Stimulated activated naive CD4-positive, alpha-beta T cell treated with Interleukin-2 at 50 U/mL for 16 hours (primary cell): ENCODE results near the gene HOXD13.

ENCODE experiments used
- DNase-seq: peaks from one replicate; lab custom pipeline; 2025; lab: John Stamatoyannopoulos, UW

The HOXD13 gene

DNA sequence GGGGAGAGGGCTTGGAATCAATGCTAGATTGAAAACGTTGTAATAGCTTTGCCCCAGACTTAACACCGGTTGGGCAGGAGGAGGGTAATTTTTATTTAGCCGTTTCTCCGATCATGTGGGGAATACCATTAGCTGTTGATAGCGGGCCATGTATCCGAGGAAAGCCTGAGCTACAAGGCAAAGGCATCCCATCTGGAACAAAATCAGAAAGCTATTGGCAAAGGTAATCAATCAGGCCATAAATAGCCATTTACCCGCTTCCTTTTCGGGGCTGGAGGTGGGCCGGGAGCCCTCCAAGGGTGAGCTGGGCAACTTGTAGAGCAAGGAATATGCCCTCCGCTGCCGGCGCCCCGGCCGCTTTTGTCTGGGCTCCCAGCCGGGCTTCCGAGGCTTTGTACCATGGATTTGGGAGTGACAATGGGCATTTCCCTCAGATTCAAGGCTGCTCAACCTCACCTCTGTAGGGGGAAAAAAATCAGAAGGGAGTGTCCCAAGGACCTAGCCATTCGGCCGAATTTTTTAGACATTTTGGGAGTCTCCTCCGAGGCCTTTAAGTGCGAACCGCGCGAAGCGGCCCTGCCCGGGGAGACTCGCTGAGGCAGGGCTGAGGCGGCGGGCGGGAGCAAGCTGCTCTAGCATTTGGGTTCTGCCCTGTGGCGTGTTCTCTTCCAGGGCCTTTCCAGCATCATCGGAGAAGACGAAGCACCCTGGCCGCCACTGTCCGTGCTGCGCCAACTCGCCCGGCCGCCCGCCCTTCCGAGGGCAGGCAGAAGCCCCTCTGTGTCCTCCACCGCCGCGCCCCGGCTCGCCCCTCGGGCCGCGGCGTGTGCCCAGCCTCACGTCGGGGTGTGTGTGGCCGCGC lies 28.9 kb downstream of the HOXD13 start:
- no peak for DNase-seq

- DNase-seq: no peak
Measured at GRCh38 chr2:176122052-176122682, 29.6 kb downstream of the HOXD13 start.

DNA sequence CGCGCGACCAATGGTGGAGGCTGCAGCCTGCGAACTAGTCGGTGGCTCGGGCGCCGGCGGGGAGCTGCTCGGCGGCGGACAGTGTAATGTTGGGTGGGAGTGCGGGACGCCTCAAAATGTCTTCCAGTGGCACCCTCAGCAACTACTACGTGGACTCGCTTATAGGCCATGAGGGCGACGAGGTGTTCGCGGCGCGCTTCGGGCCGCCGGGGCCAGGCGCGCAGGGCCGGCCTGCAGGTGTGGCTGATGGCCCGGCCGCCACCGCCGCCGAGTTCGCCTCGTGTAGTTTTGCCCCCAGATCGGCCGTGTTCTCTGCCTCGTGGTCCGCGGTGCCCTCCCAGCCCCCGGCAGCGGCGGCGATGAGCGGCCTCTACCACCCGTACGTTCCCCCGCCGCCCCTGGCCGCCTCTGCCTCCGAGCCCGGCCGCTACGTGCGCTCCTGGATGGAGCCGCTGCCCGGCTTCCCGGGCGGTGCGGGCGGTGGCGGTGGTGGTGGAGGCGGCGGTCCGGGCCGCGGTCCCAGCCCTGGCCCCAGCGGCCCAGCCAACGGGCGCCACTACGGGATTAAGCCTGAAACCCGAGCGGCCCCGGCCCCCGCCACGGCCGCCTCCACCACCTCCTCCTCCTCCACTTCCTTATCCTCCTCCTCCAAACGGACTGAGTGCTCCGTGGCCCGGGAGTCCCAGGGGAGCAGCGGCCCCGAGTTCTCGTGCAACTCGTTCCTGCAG lies 30.3 kb downstream of the HOXD13 start, which contains the start of gene HOXD9:
Gene HOXD9 (plus strand): TSS at position 37 of the 728 bp plus-strand sequence. CDS start 50 bp downstream, at position 87.
- no peak for DNase-seq

DNA sequence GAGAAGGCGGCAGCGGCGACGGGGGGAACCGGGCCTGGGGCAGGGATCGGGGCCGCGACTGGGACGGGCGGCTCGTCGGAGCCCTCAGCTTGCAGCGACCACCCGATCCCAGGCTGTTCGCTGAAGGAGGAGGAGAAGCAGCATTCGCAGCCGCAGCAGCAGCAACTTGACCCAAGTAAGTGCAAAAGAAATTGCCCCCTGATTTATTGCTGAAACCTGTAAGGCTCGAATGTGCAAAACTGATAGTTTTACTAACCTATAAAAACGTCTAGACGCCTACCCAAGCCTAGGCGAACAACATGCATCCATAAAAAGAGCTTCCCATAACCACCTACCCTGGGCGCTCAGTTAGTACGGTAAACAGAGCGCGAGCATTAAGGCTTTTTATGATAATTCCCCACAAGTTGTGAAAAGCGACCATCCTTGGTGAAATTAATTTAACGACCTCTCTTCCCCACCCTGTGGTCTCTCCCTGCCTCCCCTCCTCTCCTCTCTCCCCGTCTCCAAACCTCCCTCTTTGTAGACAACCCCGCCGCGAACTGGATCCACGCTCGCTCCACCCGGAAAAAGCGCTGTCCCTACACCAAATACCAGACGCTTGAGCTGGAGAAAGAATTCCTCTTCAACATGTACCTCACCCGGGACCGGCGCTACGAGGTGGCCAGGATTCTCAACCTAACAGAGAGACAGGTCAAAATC lies 31.0 kb downstream of the HOXD13 start:
- DNase-seq: no peak

- no peak for DNase-seq
Measured at GRCh38 chr2:176124110-176124946, 31.8 kb downstream of the HOXD13 start.

DNA sequence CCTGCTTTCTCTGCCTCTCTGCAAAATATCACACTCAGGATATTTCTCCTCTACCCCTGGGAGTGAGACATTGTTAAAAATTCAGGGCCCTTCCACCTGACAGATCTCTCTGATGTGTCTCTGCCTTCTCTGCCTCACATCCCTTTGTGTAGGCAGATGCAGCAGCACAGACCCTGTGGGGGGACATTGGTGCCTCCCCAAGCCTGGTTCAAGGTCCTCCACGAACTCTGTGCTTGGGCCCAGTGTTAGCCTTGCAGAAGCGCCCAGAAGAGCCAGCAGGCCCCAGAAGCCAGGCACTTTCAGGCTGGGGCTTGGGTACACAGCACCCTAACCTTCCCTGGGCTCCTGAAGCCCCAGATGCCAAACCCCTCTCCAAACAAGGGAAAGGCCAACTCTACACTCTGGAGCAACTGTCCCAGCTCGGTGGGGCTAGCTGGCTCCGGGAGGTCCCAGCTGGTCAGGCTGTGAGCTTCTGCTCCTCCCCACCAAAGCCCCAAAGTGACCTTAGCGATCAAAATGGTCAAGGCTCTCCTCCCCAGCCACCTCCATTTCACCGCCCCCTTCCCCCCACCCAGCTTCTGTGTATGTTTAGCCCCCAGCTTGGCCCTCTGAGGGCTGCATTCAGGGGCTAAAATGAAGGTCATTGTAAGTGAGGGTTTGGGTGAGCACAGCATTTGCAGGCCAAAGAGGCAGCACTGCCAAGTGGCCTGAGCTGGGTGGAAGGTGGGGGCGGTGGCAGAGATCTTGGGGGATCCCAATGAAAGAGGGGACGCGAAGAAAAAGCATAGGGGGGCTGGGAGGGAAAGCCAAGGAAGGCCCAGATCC lies 32.6 kb downstream of the HOXD13 start:
- DNase-seq: no peak

GRCh38 chr2:176125772-176126054 lies 33.2 kb downstream of the HOXD13 start:
- no peak for DNase-seq

DNA sequence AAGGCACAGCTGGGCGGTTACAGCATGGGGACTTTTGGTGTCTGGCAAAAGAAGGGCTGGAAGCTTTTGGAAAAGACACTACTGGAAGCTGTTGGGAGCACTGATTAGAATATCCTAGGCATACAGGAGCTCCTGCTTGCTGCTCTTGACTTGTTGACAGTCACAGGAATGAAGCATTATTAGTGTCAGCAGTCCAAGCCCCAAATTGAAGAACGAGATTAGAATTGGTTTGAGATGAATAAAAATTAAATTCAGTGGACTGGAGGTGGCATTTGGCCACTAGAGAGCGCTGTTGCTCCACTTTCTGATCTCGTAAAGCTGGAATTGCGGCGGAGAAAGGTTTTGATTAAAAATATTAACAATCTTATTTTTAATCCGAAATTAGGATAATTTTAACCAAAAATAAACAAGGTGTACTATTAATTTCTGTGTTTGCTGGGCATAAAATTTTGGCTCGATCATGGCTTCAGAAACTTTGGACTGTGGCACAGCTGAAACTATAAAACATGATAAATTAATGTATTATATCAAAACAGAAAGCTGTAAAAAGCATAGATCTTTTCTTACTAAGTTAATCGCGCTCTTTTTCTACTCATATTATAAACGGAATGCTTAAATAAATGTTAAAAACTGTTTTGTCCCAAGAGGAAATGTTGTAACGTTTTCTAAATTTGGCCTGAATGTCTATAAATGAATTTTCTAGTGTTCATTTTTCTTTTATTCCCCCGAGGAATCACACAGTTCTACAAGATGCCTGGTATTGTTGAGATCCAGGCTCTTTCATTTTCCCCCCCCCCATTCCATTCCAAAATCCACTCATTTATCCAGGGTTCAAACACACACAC lies 34.6 kb downstream of the HOXD13 start:
- DNase-seq: peak; percentile 31

- no peak for DNase-seq
Measured at GRCh38 chr2:176127774-176128072, 35.2 kb downstream of the HOXD13 start.

- no peak for DNase-seq
Measured at GRCh38 chr2:176128172-176128981, 35.9 kb downstream of the HOXD13 start.

DNA sequence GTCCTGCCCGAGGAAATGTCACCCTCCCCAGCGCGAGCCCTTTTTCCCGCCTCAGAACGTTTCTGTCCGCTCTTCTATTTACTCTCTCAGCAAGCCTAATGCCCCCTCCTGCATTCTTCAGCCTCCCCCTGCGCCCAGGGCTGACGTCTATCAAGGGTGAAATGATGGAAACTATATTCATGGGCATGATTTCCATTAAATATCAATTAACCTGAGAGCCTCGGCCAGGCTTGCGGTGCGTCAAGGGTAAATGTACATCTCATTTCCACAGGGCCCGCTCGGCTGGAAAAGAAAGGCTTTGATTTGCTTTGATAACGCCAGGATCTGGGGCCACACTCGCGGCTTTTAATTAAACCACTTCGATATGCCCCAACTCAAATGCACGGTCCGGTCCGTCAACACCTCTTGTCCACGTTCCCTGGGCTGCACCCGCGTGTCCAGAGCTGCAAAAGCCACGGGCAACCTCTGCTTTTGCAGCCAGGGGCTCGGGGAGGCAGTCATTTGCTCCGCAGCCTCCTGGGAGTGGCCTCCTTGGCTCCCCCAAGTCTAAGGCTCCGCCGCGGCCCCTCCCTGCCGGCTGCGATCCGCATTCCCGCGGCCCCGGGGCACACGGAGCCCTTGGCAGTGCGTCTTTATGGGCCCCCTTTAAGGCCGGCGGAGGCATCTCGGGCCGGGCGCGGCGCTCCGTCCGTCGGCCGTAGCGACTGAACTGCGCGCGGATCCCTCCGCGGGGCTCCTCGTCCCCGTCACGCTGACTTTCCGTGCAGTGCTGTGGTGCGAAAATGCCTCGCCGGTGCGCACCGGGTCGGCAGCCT lies 36.7 kb downstream of the HOXD13 start, which contains the start of gene HOXD8:
Gene HOXD8 (plus strand): TSS at position 724 of the 815 bp plus-strand sequence. CDS start 662 bp downstream, outside the sequence.
- DNase-seq: no peak

GRCh38 chr2:176129813-176130146 lies 37.3 kb downstream of the HOXD13 start:
- DNase-seq: no peak

DNA sequence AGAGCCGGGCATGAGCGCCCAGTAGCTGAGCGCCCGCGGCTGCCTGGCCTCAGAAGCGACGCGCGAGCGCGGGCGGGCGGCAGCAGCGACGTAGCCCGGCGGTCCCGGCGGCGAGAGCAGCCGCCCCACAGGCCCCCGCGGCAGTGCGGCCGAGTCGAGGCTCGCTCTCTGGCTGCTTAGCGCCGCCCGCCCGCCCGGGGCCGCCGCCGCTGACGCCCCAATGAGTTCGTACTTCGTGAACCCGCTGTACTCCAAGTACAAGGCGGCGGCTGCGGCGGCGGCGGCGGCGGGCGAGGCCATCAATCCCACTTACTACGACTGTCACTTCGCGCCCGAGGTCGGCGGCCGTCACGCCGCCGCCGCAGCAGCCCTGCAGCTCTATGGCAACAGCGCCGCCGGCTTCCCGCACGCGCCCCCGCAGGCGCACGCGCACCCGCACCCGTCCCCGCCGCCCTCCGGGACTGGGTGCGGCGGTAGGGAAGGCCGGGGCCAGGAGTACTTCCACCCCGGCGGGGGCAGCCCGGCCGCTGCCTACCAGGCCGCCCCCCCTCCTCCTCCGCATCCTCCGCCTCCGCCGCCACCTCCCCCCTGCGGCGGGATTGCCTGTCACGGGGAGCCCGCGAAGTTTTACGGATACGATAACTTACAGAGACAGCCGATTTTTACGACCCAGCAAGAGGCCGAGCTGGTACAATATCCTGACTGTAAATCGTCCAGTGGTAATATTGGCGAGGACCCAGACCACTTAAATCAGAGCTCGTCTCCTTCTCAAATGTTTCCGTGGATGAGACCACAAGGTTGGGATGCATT lies 37.8 kb downstream of the HOXD13 start:
- no peak for DNase-seq

GRCh38 chr2:176130957-176131847 lies 38.7 kb downstream of the HOXD13 start:
- no peak for DNase-seq

GRCh38 chr2:176131848-176132158 lies 39.3 kb downstream of the HOXD13 start:
- no peak for DNase-seq
